ENCODE measurements around the gene RAMACL.

DNA sequence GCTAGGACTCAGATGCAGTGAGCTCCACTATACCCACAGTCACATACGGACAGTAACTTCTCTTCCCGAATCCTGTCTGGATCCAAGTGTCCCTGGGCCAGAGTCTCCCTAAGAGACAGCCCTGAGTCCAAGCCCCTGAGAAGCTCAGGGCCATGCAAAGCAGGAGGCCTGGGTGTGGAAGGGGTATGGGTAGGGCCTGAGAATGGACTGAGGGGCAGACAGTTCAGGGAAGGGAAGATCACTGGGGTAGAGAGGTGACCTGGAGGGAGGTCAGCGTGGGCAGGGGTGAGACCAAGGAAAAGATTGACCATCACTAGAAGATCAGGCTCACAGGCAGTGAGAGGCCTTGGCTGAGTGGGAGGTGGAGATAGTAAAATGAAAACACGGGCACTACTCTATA lies 31.8 kb upstream of the RAMACL start:
- TF ChIP-seq, protein P1, sequence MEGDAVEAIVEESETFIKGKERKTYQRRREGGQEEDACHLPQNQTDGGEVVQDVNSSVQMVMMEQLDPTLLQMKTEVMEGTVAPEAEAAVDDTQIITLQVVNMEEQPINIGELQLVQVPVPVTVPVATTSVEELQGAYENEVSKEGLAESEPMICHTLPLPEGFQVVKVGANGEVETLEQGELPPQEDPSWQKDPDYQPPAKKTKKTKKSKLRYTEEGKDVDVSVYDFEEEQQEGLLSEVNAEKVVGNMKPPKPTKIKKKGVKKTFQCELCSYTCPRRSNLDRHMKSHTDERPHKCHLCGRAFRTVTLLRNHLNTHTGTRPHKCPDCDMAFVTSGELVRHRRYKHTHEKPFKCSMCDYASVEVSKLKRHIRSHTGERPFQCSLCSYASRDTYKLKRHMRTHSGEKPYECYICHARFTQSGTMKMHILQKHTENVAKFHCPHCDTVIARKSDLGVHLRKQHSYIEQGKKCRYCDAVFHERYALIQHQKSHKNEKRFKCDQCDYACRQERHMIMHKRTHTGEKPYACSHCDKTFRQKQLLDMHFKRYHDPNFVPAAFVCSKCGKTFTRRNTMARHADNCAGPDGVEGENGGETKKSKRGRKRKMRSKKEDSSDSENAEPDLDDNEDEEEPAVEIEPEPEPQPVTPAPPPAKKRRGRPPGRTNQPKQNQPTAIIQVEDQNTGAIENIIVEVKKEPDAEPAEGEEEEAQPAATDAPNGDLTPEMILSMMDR (IDR thresholded peaks at IDR 0.05): no peak
- TF ChIP-seq POLR2A (IDR thresholded peaks at IDR 0.05): no peak

Measured in uterus (tissue), 2 donors.